Smooth muscle cell of the brain vasculature (primary cell): ENCODE measurements around the gene KPNA6.
"Not testable (repeated sequence)": the region's sequence is repeated elsewhere in the genome, so short reads cannot be mapped to it uniquely, and the experiment has no call there.

ENCODE experiments used
- DNase-seq: peaks from one replicate; pipeline ENCODE4 v3.0.0-alpha.2; 2012; ENCODE audit warnings: low read depth, low spot score

KPNA6 gene

GRCh38 chr1:32142446-32143301, 34.8 kb downstream of the KPNA6 start:
- peak; percentile 51 for DNase-seq

GRCh38 chr1:32143302-32143695, 35.4 kb downstream of the KPNA6 start:
- DNase-seq, result not testable (repeated sequence)

GRCh38 chr1:32144033-32144432, 36.2 kb downstream of the KPNA6 start:
- DNase-seq, result no peak

- not testable (repeated sequence) for DNase-seq
Measured at GRCh38 chr1:32147799-32148198, 39.9 kb downstream of the KPNA6 start.

GRCh38 chr1:32150847-32151246, 43.0 kb downstream of the KPNA6 start:
- no peak for DNase-seq

- peak; percentile 41 for DNase-seq
Measured at GRCh38 chr1:32151319-32151787, 43.5 kb downstream of the KPNA6 start.

- DNase-seq, result no peak
Measured at GRCh38 chr1:32159189-32159588, 51.3 kb downstream of the KPNA6 start.

- DNase-seq, result no peak
Measured at GRCh38 chr1:32163405-32163804, 55.5 kb downstream of the KPNA6 start.

GRCh38 chr1:32165633-32166032, 57.8 kb downstream of the KPNA6 start:
- not testable (repeated sequence) for DNase-seq

- DNase-seq, result no peak
Measured at GRCh38 chr1:32170991-32171390, 63.1 kb downstream of the KPNA6 start.

- no peak for DNase-seq
Measured at GRCh38 chr1:32172621-32173245, 64.9 kb downstream of the KPNA6 start.

- no peak for DNase-seq
Measured at GRCh38 chr1:32178380-32179192, 70.7 kb downstream of the KPNA6 start.

- no peak for DNase-seq
Measured at GRCh38 chr1:32179193-32179442, 71.3 kb downstream of the KPNA6 start.

- DNase-seq, result peak; percentile 82
Measured at GRCh38 chr1:32179443-32180185, 71.8 kb downstream of the KPNA6 start, which contains the start of gene TXLNA. Gene TXLNA (plus strand): TSS chr1:32179675. CDS start chr1:32180346, 671 bp downstream.

GRCh38 chr1:32180186-32181060, 72.6 kb downstream of the KPNA6 start:
- peak; percentile 12 for DNase-seq

GRCh38 chr1:32181065-32181464, 73.2 kb downstream of the KPNA6 start:
- no peak for DNase-seq

GRCh38 chr1:32181563-32181962, 73.7 kb downstream of the KPNA6 start:
- DNase-seq, result no peak

GRCh38 chr1:32182060-32182459, 74.2 kb downstream of the KPNA6 start:
- no peak for DNase-seq

GRCh38 chr1:32184650-32185049, 76.8 kb downstream of the KPNA6 start:
- no peak for DNase-seq

GRCh38 chr1:32186077-32186476, 78.2 kb downstream of the KPNA6 start:
- no peak for DNase-seq

GRCh38 chr1:32186491-32186890, 78.6 kb downstream of the KPNA6 start:
- DNase-seq, result no peak
